GM12872 (cell line): Measurements from ENCODE around the gene RAB28.

Experiments
- CTCF ChIP-seq: IDR thresholded peaks from 3 replicates; pipeline ENCODE4 v1.5.1; 2011; ENCODE audit warnings: low read depth, mild to moderate bottlenecking, low read length, moderate library complexity; ENCODE audit not compliant: insufficient read depth

RAB28 gene

GRCh38 chr4:13449590-13449989 lies 34.5 kb downstream of the RAB28 start:
- no peak for TF ChIP-seq CTCF

- TF ChIP-seq CTCF, result no peak
Measured at GRCh38 chr4:13445841-13446790, 38.0 kb downstream of the RAB28 start.

GRCh38 chr4:13441506-13441905 lies 42.6 kb downstream of the RAB28 start:
- TF ChIP-seq CTCF, result no peak

GRCh38 chr4:13436962-13437361 lies 47.2 kb downstream of the RAB28 start:
- TF ChIP-seq CTCF, result no peak

GRCh38 chr4:13432453-13432852 lies 51.7 kb downstream of the RAB28 start:
- no peak for TF ChIP-seq CTCF

GRCh38 chr4:13430834-13431568 lies 53.1 kb downstream of the RAB28 start:
- peak; percentile 39; the same call in 1 of the 3 replicates for TF ChIP-seq CTCF

GRCh38 chr4:13427599-13428325 lies 56.4 kb downstream of the RAB28 start:
- no peak for TF ChIP-seq CTCF
